A673 (cell line): Measurements from ENCODE around the gene MRPL45. TPM values are rescaled to one million over a fixed set of nuclear protein-coding genes. Genes with fewer than 3 reads are reported as not detected.

Experiments used
- BruUV-seq: library from RNA; stranded (reverse); fragments of 400-500 nt; replicated peaks from 2 replicates; lab custom pipeline; 2021; lab: Mats Ljungman, UMichigan
- CTCF ChIA-PET: fragments of 300-600 bp; sonication (Branson Sonifier 250); formaldehyde crosslinking; loops from one replicate; lab custom pipeline; 2022; ENCODE audit warnings: antibody characterized with exemption; lab: Charles Lee
- POLR2A ChIA-PET: fragments of 300-600 bp; sonication (Branson Sonifier 250); formaldehyde crosslinking; loops from one replicate; lab custom pipeline; 2022; ENCODE audit warnings: antibody characterized with exemption; ENCODE audit not compliant: low non-redundant PET; lab: Charles Lee
- DNase-seq: peaks from one replicate; pipeline ENCODE4 v3.0.0-alpha.2; 2015; ENCODE audit warnings: low spot score
- H3K27ac ChIP-seq: fragments of 200-600 bp; sonication (generic); 2 replicates; pipeline ENCODE4 v1.5.1; 2016; ENCODE audit warnings: mixed run types, low read depth, mild to moderate bottlenecking, mixed read lengths, antibody characterized with exemption, low read length; ENCODE audit not compliant: poor library complexity, severe bottlenecking
- H3K27me3 ChIP-seq: fragments of 200-600 bp; sonication (generic); replicated peaks from 2 replicates; pipeline ENCODE4 v1.6.1; 2017; ENCODE audit warnings: mixed run types, low read depth, mild to moderate bottlenecking, mixed read lengths, antibody characterized with exemption, low read length; ENCODE audit not compliant: insufficient read depth, poor library complexity
- H3K36me3 ChIP-seq: fragments of 200-600 bp; sonication (generic); 2 replicates; pipeline ENCODE4 v1.6.1; 2016; ENCODE audit warnings: mixed run types, mild to moderate bottlenecking, mixed read lengths, antibody characterized with exemption, low read length; ENCODE audit not compliant: insufficient read depth, poor library complexity, severe bottlenecking
- H3K4me1 ChIP-seq: fragments of 200-600 bp; sonication (generic); 2 replicates; pipeline ENCODE4 v1.6.1; 2017; ENCODE audit warnings: mixed run types, mild to moderate bottlenecking, mixed read lengths, antibody characterized with exemption, low read length; ENCODE audit not compliant: insufficient read depth, poor library complexity, severe bottlenecking
- H3K4me3 ChIP-seq: fragments of 200-600 bp; sonication (generic); 2 replicates; pipeline ENCODE4 v1.5.1; 2016; ENCODE audit warnings: low read depth, mixed run types, mild to moderate bottlenecking, mixed read lengths, low read length; ENCODE audit not compliant: poor library complexity, severe bottlenecking
- H3K9me3 ChIP-seq: fragments of 200-600 bp; sonication (generic); 2 replicates; pipeline ENCODE4 v1.6.1; 2016; ENCODE audit warnings: mixed run types, low read depth, mild to moderate bottlenecking, mixed read lengths, antibody characterized with exemption, low read length; ENCODE audit not compliant: poor library complexity, severe bottlenecking
- EZH2 ChIP-seq: fragments of 200-600 bp; sonication (generic); IDR thresholded peaks from 2 replicates; pipeline ENCODE4 v1.6.1; 2017; ENCODE audit warnings: borderline replicate concordance, low read depth, mild to moderate bottlenecking, mixed read lengths, antibody characterized with exemption, low read length; ENCODE audit not compliant: poor library complexity, severe bottlenecking
- intact Hi-C: fragments of 100-400 bp; cut with micrococcal nuclease; formaldehyde crosslinking; loops from one replicate; pipeline ENCODE4 v1.10.0; 2022; ENCODE audit not compliant: unreplicated experiment
- total RNA-seq: library from RNA; stranded (reverse); gene quantifications from 2 replicates; pipeline ENCODE4 v1.2.3, GENCODE V29; 2021
- TF ChIP-seq, protein P1 (sequence below): fragments of 300-800, 200-600 bp; sonication (generic); conservative IDR thresholded peaks from 2 replicates; pipeline ENCODE4 v1.5.1; 2017; ENCODE audit warnings: low read depth, mild to moderate bottlenecking, antibody characterized with exemption, low read length, moderate library complexity, mixed read lengths

The MRPL45 gene
- total RNA-seq, 1 experiment from 2014 or later = 34.4 TPM

DNA sequence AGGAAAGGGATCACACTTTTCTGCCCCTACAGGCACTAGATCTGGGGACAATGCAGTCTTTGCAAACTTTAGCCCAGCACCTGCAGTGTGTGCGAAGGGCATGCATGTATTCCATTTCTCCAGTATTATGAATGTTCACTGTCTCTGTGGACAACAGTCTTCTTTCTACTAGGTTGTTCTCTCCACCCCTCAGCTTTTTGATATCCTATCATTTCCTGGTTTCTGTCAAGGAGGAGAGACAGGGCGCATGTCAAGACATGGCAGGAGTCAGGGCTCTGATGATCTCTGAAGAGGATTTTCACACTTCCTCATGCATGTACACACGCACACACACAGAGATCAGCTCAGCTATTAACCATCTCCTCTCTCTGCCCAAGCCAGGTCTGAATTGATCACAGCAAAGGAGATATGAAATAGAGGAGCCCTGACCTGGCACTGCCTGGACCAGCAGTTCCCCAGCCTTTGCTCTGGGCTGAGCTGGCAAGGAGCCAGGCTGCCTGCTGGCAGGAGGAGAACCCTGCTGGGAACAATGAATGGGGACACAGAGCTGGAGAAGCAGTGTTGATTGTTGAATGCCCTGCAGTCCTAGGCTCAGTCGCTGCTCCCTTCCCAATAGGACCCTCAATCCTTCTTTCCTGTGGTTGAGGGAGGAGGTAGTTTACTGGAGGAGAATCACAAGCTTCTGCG lies 44.2 kb downstream of the MRPL45 start:
- POLR2A ChIA-PET = no interaction called here

GRCh38 chr17:38342886-38343607 lies 46.1 kb downstream of the MRPL45 start:
- CTCF ChIA-PET = no interaction called here
- BruUV-seq = no TSS peak
- Histone ChIP-seq H3K4me3 (no peak overlapping the region), H3K27me3 (no peaks in the 10 kb centered on the region), H3K27ac (no peak overlapping the region), H3K36me3 (no peaks in the 10 kb centered on the region), H3K9me3 (no peaks in the 10 kb centered on the region), H3K4me1 (no peaks in the 10 kb centered on the region)
- POLR2A ChIA-PET = no interaction called here
- intact Hi-C loops = no loop called here
- no peak for DNase-seq
- no peak for TF ChIP-seq EZH2
- TF ChIP-seq, protein P1, sequence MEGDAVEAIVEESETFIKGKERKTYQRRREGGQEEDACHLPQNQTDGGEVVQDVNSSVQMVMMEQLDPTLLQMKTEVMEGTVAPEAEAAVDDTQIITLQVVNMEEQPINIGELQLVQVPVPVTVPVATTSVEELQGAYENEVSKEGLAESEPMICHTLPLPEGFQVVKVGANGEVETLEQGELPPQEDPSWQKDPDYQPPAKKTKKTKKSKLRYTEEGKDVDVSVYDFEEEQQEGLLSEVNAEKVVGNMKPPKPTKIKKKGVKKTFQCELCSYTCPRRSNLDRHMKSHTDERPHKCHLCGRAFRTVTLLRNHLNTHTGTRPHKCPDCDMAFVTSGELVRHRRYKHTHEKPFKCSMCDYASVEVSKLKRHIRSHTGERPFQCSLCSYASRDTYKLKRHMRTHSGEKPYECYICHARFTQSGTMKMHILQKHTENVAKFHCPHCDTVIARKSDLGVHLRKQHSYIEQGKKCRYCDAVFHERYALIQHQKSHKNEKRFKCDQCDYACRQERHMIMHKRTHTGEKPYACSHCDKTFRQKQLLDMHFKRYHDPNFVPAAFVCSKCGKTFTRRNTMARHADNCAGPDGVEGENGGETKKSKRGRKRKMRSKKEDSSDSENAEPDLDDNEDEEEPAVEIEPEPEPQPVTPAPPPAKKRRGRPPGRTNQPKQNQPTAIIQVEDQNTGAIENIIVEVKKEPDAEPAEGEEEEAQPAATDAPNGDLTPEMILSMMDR = no peak

More for the DNA sequence above, 44.2 kb downstream of the MRPL45 start:
- Histone ChIP-seq H3K27me3 (no peaks in the 10 kb centered on the region), H3K36me3 (no peaks in the 10 kb centered on the region), H3K4me3 (no peak overlapping the region), H3K9me3 (no peaks in the 10 kb centered on the region), H3K4me1 (no peaks in the 10 kb centered on the region), H3K27ac (no peak overlapping the region)
- BruUV-seq = no TSS peak
- TF ChIP-seq, protein P1 = no peak
- no peak for TF ChIP-seq EZH2
- intact Hi-C loops = no loop called here
- CTCF ChIA-PET = no interaction called here
- peak; percentile 35 for DNase-seq

DNA sequence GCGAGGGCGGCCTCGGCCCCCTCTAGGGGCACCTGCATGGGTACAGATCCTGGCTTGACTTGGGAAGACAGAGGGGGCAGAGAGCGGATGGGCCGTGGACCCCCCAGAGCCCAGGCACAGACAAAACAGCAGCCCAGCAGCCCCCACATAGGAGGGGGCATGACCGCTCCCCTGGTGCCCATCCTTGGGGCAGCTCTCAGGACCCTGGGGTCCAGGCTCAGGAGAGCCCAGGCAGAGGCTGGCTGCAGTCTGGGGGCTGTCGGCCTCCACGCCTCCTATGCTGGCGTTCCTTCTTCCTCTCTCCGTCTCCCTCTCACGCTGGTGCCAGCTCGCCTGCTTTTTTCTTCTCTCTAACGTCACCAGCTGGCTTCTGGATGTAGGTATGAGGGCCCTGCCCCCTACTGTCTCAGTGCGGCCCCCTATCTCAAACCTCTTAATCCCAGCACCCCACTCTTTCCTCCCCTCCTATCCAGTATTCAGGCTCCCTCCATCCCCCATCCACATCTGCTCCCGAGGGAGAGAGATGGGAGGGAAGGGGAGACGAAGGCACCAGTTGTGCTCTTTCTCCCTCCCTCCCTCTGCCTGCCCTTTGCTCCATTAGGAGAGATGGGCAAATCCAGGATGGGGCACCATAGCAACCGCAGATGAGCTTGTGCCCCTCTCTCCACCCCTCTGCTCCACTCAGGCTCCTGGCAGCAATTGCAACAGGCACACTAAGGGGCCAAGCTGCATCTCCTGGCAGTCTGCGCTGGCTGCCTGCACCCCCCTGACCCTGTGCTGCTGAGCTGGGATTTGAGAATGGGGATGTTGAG lies 46.8 kb downstream of the MRPL45 start, which contains the start of gene GPR179:
GPR179 (minus strand) TSS at position 349 of the 812 bp plus-strand sequence; CDS start at position 182, 167 bp downstream.
- intact Hi-C loops = no loop called here
- POLR2A ChIA-PET = no interaction called here
- Histone ChIP-seq H3K27me3 (no peaks in the 10 kb centered on the region), H3K27ac (no peak within 1 kb of the TSS), H3K4me3 (no peak within 1 kb of the TSS), H3K36me3 (no peaks in the 10 kb centered on the region), H3K4me1 (no peaks in the 10 kb centered on the region), H3K9me3 (no peaks in the 10 kb centered on the region)
- no peak for DNase-seq
- no TSS peak for BruUV-seq
- CTCF ChIA-PET = interaction anchor here (0.6 kb wide), 1 partner anchor 72 kb away, joined by 3 read pairs; no protein-coding TSS in a partner anchor
- no peak for TF ChIP-seq EZH2
- TF ChIP-seq, protein P1 = no peak
